Measurements from ENCODE around the gene TYSND1.
"Not testable (repeated sequence)": the region's sequence is repeated elsewhere in the genome, so short reads cannot be mapped to it uniquely, and the experiment has no call there.

Gene TYSND1

GRCh38 chr10:70190102-70190501, 43.6 kb upstream of the TYSND1 start:
- H3K4me3 ChIP-seq (ENCODE audit: low read depth, low read length) = no peak overlapping the region
- no peak for DNase-seq (ENCODE audit: low read depth)

GRCh38 chr10:70188768-70189167, 42.3 kb upstream of the TYSND1 start:
- TF ChIP-seq CTCF (IDR thresholded peaks at IDR 0.05; ENCODE audit: low read depth, low read length, missing control alignments) = no peak
- no peak overlapping the region for H3K4me3 ChIP-seq (ENCODE audit: low read depth, low read length)
- DNase-seq (ENCODE audit: low read depth) = no peak

More at GRCh38 chr10:70190102-70190501, 43.6 kb upstream of the TYSND1 start:
- TF ChIP-seq CTCF (IDR thresholded peaks at IDR 0.05; ENCODE audit: low read depth, low read length, missing control alignments) = no peak

- H3K4me3 ChIP-seq (ENCODE audit: low read depth, low read length) = no peak overlapping the region
- TF ChIP-seq CTCF (IDR thresholded peaks at IDR 0.05; ENCODE audit: low read depth, low read length, missing control alignments) = no peak
- DNase-seq (ENCODE audit: low read depth) = no peak
These were observed 40.1 kb upstream of the TYSND1 start for GRCh38 chr10:70186571-70186970.

- DNase-seq (ENCODE audit: low read depth) = no peak
- TF ChIP-seq CTCF (IDR thresholded peaks at IDR 0.05; ENCODE audit: low read depth, low read length, missing control alignments) = no peak
- no peak overlapping the region for H3K4me3 ChIP-seq (ENCODE audit: low read depth, low read length)
These were observed 39.6 kb upstream of the TYSND1 start for GRCh38 chr10:70186090-70186489.

- DNase-seq (ENCODE audit: low read depth) = no peak
- no peak overlapping the region for H3K4me3 ChIP-seq (ENCODE audit: low read depth, low read length)
- no peak for TF ChIP-seq CTCF (IDR thresholded peaks at IDR 0.05; ENCODE audit: low read depth, low read length, missing control alignments)
These were observed 36.8 kb upstream of the TYSND1 start for GRCh38 chr10:70183304-70183703.

GRCh38 chr10:70179209-70179608, 32.7 kb upstream of the TYSND1 start:
- H3K4me3 ChIP-seq (ENCODE audit: low read depth, low read length) = not testable (repeated sequence)

GRCh38 chr10:70178139-70178725, 31.7 kb upstream of the TYSND1 start:
- TF ChIP-seq CTCF (IDR thresholded peaks at IDR 0.05; ENCODE audit: low read depth, low read length, missing control alignments) = no peak
- H3K4me3 ChIP-seq (ENCODE audit: low read depth, low read length) = no peak overlapping the region
- DNase-seq (ENCODE audit: low read depth) = no peak

More at GRCh38 chr10:70179209-70179608, 32.7 kb upstream of the TYSND1 start:
- DNase-seq (ENCODE audit: low read depth) = not testable (repeated sequence)
